Cardiac fibroblast (primary cell): ENCODE data around the gene PPARGC1A.

ENCODE experiments used
- DNase-seq, 2 donors: peaks; one replicate each; pipeline versions ENCODE4 v3.0.0 to v3.0.0-alpha.2; 2010; ENCODE audit warnings: low read depth in 2 of 2
- H3K4me3 ChIP-seq, 2 donors: replicated peaks in 1 of 2; 1 replicate in 1 of 2; 2 replicates in 1 of 2; pipeline ENCODE4 v1.5.1; 2011; ENCODE audit warnings: low read depth in 2 of 2, low read length in 2 of 2, mild to moderate bottlenecking in 2 of 2, moderate library complexity in 1 of 2
- CTCF ChIP-seq: IDR thresholded peaks from one replicate; pipeline ENCODE4 v1.5.1; 2011; ENCODE audit warnings: low read depth, mild to moderate bottlenecking, low read length, inconsistent platforms

The PPARGC1A gene

GRCh38 chr4:23923141-23923540 lies 33.3 kb upstream of the PPARGC1A start:
- H3K4me3 ChIP-seq = no peak overlapping the region
- no peak for DNase-seq
- TF ChIP-seq CTCF = no peak

GRCh38 chr4:23922541-23923111 lies 32.8 kb upstream of the PPARGC1A start:
- DNase-seq = no peak
- TF ChIP-seq CTCF = no peak
- H3K4me3 ChIP-seq = no peak overlapping the region

DNA sequence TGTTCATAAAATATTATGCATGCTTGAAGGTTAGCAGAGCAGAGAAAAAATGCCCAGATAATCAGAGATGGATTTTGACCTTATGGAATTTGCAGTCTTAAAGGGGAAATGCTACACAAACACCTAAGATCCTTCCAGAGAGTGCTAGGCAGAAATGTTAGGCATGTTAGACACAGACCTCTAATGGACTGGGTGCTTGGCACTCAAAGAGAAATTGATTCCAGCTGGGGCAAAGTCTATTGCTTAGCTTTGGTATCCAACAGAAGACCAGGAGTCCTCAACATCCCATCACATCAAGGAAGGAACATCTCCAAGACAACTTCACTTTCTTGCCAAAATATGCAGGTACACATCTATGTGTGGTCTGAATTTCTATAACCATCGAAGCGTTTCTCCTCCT lies 32.2 kb upstream of the PPARGC1A start:
- TF ChIP-seq CTCF = no peak
- H3K4me3 ChIP-seq = no peak overlapping the region
- no peak for DNase-seq

GRCh38 chr4:23921447-23921845 lies 31.6 kb upstream of the PPARGC1A start:
- no peak overlapping the region for H3K4me3 ChIP-seq
- no peak for TF ChIP-seq CTCF
- no peak for DNase-seq

GRCh38 chr4:23920716-23921446 lies 31.0 kb upstream of the PPARGC1A start:
- TF ChIP-seq CTCF = no peak
- DNase-seq = no peak
- H3K4me3 ChIP-seq = no peak overlapping the region

- DNase-seq = no peak
- TF ChIP-seq CTCF = no peak
- no peak overlapping the region for H3K4me3 ChIP-seq
Observed at GRCh38 chr4:23920296-23920695, 30.4 kb upstream of the PPARGC1A start.

GRCh38 chr4:23916282-23916681 lies 26.4 kb upstream of the PPARGC1A start:
- no peak for DNase-seq
- H3K4me3 ChIP-seq = no peak overlapping the region
- no peak for TF ChIP-seq CTCF
